Neutrophil (primary cell): ENCODE results near the gene TXLNB.

ENCODE experiments used
- H3K27ac ChIP-seq: fragments of 200-600 bp; sonication (generic); 2 replicates; pipeline ENCODE4 v1.5.1; 2016; ENCODE audit warnings: mild to moderate bottlenecking, moderate library complexity
- H3K27me3 ChIP-seq: fragments of 200-600 bp; sonication (generic); 2 replicates; pipeline ENCODE4 v1.6.0; 2016; ENCODE audit warnings: mild to moderate bottlenecking
- H3K36me3 ChIP-seq: fragments of 200-600 bp; sonication (generic); 2 replicates; pipeline ENCODE4 v1.5.1; 2017
- H3K4me1 ChIP-seq, 2 experiments: fragments of 200-600 bp in 1 of 2; sonication (generic) in 1 of 2; 1 replicate in 1 of 2; 2 replicates in 1 of 2; pipeline versions ENCODE4 v1.5.1 to v1.6.1; 2013 to 2016; ENCODE audit warnings: low read depth in 1 of 2, low read length in 1 of 2, mild to moderate bottlenecking in 1 of 2, moderate library complexity in 1 of 2; ENCODE audit not compliant: control insufficient read depth in 1 of 2, insufficient read depth in 1 of 2
- H3K4me3 ChIP-seq, 2 experiments: fragments of 200-600 bp in 1 of 2; sonication (generic) in 1 of 2; 1 replicate in 1 of 2; 2 replicates in 1 of 2; pipeline ENCODE4 v1.5.1; 2013 to 2016; ENCODE audit warnings: low read depth in 1 of 2, low read length in 1 of 2, mild to moderate bottlenecking in 1 of 2, moderate library complexity in 1 of 2
- H3K9me3 ChIP-seq: fragments of 200-600 bp; sonication (generic); 2 replicates; pipeline ENCODE4 v1.5.1; 2016
- TF ChIP-seq, protein P1 (sequence below): fragments of 200-600 bp; sonication (generic); IDR thresholded peaks from 2 replicates; pipeline ENCODE4 v1.5.1; 2016; ENCODE audit warnings: antibody characterized with exemption

TXLNB gene

DNA sequence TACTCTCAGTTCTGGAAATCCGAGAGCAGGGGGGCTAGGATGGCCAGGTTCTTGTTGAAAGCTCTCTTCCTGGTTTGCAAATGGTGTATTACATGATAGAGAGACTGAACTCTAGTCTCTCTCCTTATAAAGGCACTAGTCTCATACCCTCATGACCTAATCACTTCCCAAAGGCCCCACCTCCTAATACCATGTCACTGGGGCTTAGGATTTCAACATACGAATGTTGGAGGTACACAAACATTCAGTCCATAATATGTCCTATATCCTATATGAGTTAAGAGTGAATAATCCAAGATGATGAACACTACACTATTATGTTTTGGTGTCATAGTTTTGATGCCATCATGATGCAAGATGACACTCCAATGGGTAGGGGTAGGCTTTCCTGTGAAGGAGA lies 20.0 kb upstream of the TXLNB start:
- TF ChIP-seq, protein P1, sequence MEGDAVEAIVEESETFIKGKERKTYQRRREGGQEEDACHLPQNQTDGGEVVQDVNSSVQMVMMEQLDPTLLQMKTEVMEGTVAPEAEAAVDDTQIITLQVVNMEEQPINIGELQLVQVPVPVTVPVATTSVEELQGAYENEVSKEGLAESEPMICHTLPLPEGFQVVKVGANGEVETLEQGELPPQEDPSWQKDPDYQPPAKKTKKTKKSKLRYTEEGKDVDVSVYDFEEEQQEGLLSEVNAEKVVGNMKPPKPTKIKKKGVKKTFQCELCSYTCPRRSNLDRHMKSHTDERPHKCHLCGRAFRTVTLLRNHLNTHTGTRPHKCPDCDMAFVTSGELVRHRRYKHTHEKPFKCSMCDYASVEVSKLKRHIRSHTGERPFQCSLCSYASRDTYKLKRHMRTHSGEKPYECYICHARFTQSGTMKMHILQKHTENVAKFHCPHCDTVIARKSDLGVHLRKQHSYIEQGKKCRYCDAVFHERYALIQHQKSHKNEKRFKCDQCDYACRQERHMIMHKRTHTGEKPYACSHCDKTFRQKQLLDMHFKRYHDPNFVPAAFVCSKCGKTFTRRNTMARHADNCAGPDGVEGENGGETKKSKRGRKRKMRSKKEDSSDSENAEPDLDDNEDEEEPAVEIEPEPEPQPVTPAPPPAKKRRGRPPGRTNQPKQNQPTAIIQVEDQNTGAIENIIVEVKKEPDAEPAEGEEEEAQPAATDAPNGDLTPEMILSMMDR: no peak
- Histone ChIP-seq H3K27ac (no peak overlapping the region), H3K4me1 (no peaks in the 10 kb centered on the region), H3K27me3 (no peaks in the 10 kb centered on the region), H3K4me3 (no peak overlapping the region), H3K36me3 (no peaks in the 10 kb centered on the region), H3K9me3 (no peaks in the 10 kb centered on the region)

GRCh38 chr6:139308936-139309603 lies 17.3 kb upstream of the TXLNB start:
- no peaks in the 10 kb centered on the region for H3K36me3 ChIP-seq
- no peak overlapping the region for H3K27ac ChIP-seq

DNA sequence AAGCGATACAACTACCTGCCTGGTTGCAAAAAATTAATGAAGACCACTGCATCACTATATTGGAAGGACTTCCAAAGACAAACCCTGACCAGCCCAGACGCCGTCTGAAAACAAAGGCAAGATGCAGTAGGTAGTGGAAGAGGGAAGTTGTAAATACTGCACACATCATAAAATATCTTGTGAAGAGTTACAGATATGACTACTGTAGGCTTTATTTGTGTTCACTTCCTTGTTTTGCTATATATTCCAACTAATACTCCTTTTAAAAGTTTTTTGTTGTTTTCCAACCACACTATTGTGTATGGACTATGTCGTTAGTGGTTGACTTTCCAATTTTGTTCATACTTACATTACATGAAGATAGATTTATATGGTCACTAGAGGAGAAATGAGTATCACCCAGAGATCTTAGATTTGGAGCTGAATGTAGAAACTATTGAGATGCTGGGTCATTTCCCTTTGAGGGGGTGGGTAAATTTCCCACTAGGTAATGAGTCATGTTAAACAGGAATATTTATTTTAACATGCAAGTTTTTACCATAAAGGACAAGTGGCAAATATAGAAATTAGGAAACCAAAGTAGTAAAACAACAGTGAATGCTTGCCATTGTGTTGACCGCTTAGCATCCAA lies 16.6 kb upstream of the TXLNB start:
- H3K4me3 ChIP-seq: no peak overlapping the region
- H3K9me3 ChIP-seq: no peaks in the 10 kb centered on the region
- H3K4me1 ChIP-seq: no peaks in the 10 kb centered on the region
- TF ChIP-seq, protein P1: no peak
- no peaks in the 10 kb centered on the region for H3K36me3 ChIP-seq
- no peaks in the 10 kb centered on the region for H3K27me3 ChIP-seq
- H3K27ac ChIP-seq: no peak overlapping the region

More at GRCh38 chr6:139308936-139309603, 17.3 kb upstream of the TXLNB start:
- Histone ChIP-seq H3K9me3 (no peaks in the 10 kb centered on the region), H3K27me3 (no peaks in the 10 kb centered on the region), H3K4me3 (no peak overlapping the region), H3K4me1 (no peaks in the 10 kb centered on the region)
- TF ChIP-seq, protein P1: no peak

- Histone ChIP-seq H3K36me3 (no peaks in the 10 kb centered on the region), H3K9me3 (no peaks in the 10 kb centered on the region), H3K4me3 (no peak overlapping the region), H3K4me1 (no peaks in the 10 kb centered on the region), H3K27ac (no peak overlapping the region), H3K27me3 (no peaks in the 10 kb centered on the region)
- TF ChIP-seq, protein P1: no peak
These were observed 14.6 kb upstream of the TXLNB start for GRCh38 chr6:139306291-139306981.

GRCh38 chr6:139303185-139303584 lies 11.4 kb upstream of the TXLNB start:
- H3K36me3 ChIP-seq: no peaks in the 10 kb centered on the region
- TF ChIP-seq, protein P1: no peak

More at GRCh38 chr6:139303185-139303584, 11.4 kb upstream of the TXLNB start:
- Histone ChIP-seq H3K27me3 (no peaks in the 10 kb centered on the region), H3K27ac (no peak overlapping the region), H3K9me3 (no peaks in the 10 kb centered on the region), H3K4me1 (no peaks in the 10 kb centered on the region), H3K4me3 (no peak overlapping the region)
